ENCODE results near the gene KCTD16. TPM values are rescaled to one million over a fixed set of nuclear protein-coding genes. Genes with fewer than 3 reads are reported as not detected.

Gene KCTD16
- total RNA-seq, 1 experiment from 2014 or later: 0.64 TPM

DNA sequence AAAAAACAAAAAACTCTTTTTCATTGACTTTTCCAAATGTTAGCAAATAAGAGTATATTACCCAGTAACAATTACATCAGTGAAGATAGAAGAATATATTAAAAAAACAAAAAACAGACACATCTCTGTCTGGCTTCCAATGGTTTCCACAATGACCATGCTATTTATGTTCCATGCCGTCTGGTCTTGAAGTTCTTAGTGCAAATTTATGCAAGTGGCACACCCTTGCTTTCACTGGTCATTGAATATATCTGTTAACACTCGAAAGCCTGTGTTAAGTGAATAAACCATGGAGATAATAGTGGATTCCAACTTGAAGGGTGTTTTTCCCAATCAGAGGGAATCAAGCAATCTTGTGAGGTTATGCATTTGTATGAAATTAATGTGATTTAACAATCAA is 291.9 kb downstream of the KCTD16 start:
- H3K4me3 ChIP-seq (replicated peaks in 1 of 2; ENCODE audit: low read depth in 1 of 2, low read length in 2 of 2): no peak overlapping the region
- no peaks in the 10 kb centered on the region for H4K20me1 ChIP-seq (ENCODE audit: insufficient read depth)
- no peak overlapping the region for H3K4me2 ChIP-seq (ENCODE audit: low read length)
- H2AFZ ChIP-seq (ENCODE audit: low read depth, low read length, poor library complexity, severe bottlenecking): no peak overlapping the region
- H3K9me2 ChIP-seq (ENCODE audit: insufficient read depth): no peaks in the 10 kb centered on the region
- H3K27ac ChIP-seq (ENCODE audit: low read depth, low read length): no peak overlapping the region
- ATAC-seq: no peak
- no TSS peak for BruUV-seq (replicated peaks)
- intact Hi-C loops (cut with micrococcal nuclease): no loop called here
- H3K79me2 ChIP-seq (ENCODE audit: insufficient read depth, low read length): no peaks in the 10 kb centered on the region
- no peak overlapping the region for H3K9ac ChIP-seq (ENCODE audit: low read length)
- no peaks in the 10 kb centered on the region for H3K9me3 ChIP-seq (ENCODE audit: control insufficient read depth in 1 of 2, insufficient read depth in 1 of 2, low read depth in 1 of 2, low read length in 2 of 2)
- ChIA-PET CTCF (no interaction called here), POLR2A (no interaction called here), RAD21 (ENCODE audit: low non-redundant PET in 1 of 2, low total read pairs in 2 of 2, uncharacterized antibody in 2 of 2, unreplicated experiment in 2 of 2) (no interaction called here)
- no peaks in the 10 kb centered on the region; the same call in 1 of the 2 replicates for H3K27me3 ChIP-seq (ENCODE audit: insufficient read depth, low read length)
- no peak for DNase-seq (ENCODE audit: low read depth, low spot score)
- H3K36me3 ChIP-seq (ENCODE audit: control insufficient read depth in 1 of 2, insufficient read depth in 2 of 2, low read length in 2 of 2): no peaks in the 10 kb centered on the region
- no peak for TF ChIP-seq SRF (IDR thresholded peaks at IDR 0.05; ENCODE audit: low read depth)
- TF ChIP-seq, protein P1, sequence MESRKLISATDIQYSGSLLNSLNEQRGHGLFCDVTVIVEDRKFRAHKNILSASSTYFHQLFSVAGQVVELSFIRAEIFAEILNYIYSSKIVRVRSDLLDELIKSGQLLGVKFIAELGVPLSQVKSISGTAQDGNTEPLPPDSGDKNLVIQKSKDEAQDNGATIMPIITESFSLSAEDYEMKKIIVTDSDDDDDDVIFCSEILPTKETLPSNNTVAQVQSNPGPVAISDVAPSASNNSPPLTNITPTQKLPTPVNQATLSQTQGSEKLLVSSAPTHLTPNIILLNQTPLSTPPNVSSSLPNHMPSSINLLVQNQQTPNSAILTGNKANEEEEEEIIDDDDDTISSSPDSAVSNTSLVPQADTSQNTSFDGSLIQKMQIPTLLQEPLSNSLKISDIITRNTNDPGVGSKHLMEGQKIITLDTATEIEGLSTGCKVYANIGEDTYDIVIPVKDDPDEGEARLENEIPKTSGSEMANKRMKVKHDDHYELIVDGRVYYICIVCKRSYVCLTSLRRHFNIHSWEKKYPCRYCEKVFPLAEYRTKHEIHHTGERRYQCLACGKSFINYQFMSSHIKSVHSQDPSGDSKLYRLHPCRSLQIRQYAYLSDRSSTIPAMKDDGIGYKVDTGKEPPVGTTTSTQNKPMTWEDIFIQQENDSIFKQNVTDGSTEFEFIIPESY (IDR thresholded peaks at IDR 0.05; ENCODE audit: extremely low read depth, insufficient replicate concordance, low read length): no peak
- H3K4me1 ChIP-seq (ENCODE audit: control insufficient read depth in 1 of 2, insufficient read depth in 2 of 2, low read length in 2 of 2): no peaks in the 10 kb centered on the region

DNA sequence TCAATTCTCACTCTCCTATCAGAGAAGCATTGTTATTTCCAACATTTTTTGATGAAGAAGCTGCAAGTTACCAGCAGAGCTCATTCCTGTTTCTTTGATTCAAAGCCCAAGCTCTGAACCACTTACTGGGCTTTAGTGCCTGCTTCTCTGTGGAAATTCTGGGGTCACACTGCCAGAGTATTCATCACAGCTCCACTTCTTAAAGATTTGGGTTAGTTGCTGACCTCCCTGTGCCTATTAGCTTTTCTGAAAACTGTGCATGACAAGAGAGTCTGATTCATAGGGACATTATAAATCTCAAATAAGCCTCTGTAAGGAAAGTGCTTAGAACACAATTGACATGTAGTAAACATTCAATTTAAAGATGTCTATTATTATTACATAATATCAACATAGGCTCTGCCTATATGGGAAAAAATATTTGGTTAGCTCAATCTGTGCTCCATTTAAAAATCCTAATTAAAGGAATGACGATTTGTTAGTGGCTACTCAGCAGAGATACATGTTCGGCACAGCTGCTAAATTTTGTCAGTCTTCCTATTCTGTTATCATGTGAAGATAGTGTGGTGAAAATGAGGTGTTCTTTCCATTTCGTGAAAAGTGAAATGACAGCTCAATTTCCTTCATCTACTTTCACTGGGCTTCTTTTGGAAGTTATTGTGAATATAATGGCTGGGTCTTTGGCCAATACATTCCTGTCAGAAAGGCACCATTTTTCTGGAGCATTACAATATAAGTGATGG is 293.0 kb downstream of the KCTD16 start:
- CTCF ChIA-PET: no interaction called here
- no peak overlapping the region for H3K4me2 ChIP-seq (ENCODE audit: low read length)
- no peaks in the 10 kb centered on the region for H3K9me3 ChIP-seq (ENCODE audit: control insufficient read depth in 1 of 2, insufficient read depth in 1 of 2, low read depth in 1 of 2, low read length in 2 of 2)
- no peak overlapping the region for H3K27ac ChIP-seq (ENCODE audit: low read depth, low read length)
- H3K36me3 ChIP-seq (ENCODE audit: control insufficient read depth in 1 of 2, insufficient read depth in 2 of 2, low read length in 2 of 2): no peaks in the 10 kb centered on the region
- no peaks in the 10 kb centered on the region for H3K4me1 ChIP-seq (ENCODE audit: control insufficient read depth in 1 of 2, insufficient read depth in 2 of 2, low read length in 2 of 2)
- H3K79me2 ChIP-seq (ENCODE audit: insufficient read depth, low read length): no peaks in the 10 kb centered on the region
- H4K20me1 ChIP-seq (ENCODE audit: insufficient read depth): no peaks in the 10 kb centered on the region
- H2AFZ ChIP-seq (ENCODE audit: low read depth, low read length, poor library complexity, severe bottlenecking): no peak overlapping the region
- POLR2A ChIA-PET: no interaction called here
- DNase-seq (ENCODE audit: low read depth, low spot score) (no peak), ATAC-seq (no peak)
- H3K9me2 ChIP-seq (ENCODE audit: insufficient read depth): no peaks in the 10 kb centered on the region
- H3K27me3 ChIP-seq (ENCODE audit: insufficient read depth, low read length): peaks cover 10% of the 10 kb centered on the region
- intact Hi-C loops (cut with micrococcal nuclease): no loop called here
- RAD21 ChIA-PET (ENCODE audit: low non-redundant PET in 1 of 2, low total read pairs in 2 of 2, uncharacterized antibody in 2 of 2, unreplicated experiment in 2 of 2): no interaction called here
- BruUV-seq (replicated peaks): no TSS peak
- no peak overlapping the region for H3K9ac ChIP-seq (ENCODE audit: low read length)
- H3K4me3 ChIP-seq (replicated peaks in 1 of 2; ENCODE audit: low read depth in 1 of 2, low read length in 2 of 2): no peak overlapping the region
- TF ChIP-seq, protein P2, sequence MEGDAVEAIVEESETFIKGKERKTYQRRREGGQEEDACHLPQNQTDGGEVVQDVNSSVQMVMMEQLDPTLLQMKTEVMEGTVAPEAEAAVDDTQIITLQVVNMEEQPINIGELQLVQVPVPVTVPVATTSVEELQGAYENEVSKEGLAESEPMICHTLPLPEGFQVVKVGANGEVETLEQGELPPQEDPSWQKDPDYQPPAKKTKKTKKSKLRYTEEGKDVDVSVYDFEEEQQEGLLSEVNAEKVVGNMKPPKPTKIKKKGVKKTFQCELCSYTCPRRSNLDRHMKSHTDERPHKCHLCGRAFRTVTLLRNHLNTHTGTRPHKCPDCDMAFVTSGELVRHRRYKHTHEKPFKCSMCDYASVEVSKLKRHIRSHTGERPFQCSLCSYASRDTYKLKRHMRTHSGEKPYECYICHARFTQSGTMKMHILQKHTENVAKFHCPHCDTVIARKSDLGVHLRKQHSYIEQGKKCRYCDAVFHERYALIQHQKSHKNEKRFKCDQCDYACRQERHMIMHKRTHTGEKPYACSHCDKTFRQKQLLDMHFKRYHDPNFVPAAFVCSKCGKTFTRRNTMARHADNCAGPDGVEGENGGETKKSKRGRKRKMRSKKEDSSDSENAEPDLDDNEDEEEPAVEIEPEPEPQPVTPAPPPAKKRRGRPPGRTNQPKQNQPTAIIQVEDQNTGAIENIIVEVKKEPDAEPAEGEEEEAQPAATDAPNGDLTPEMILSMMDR (IDR thresholded peaks at IDR 0.05 in 2 of 3, conservative IDR thresholded peaks at IDR 0.05 in 1 of 3; ENCODE audit: borderline replicate concordance in 1 of 3, insufficient read depth in 1 of 3, low read depth in 2 of 3, low read length in 2 of 3): no peak
- no peak for TF ChIP-seq CEBPB (IDR thresholded peaks at IDR 0.05; ENCODE audit: low read depth)
- TF ChIP-seq ELF1 (IDR thresholded peaks at IDR 0.05; ENCODE audit: borderline replicate concordance, low read depth): no peak
- TF ChIP-seq EZH2 (IDR thresholded peaks at IDR 0.05): no peak
- no peak for TF ChIP-seq POLR2AphosphoS5 (IDR thresholded peaks at IDR 0.05; ENCODE audit: low read depth, low read length)
- TF ChIP-seq, protein P3, sequence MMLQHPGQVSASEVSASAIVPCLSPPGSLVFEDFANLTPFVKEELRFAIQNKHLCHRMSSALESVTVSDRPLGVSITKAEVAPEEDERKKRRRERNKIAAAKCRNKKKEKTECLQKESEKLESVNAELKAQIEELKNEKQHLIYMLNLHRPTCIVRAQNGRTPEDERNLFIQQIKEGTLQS (IDR thresholded peaks at IDR 0.05): no peak
- TF ChIP-seq SRF (IDR thresholded peaks at IDR 0.05; ENCODE audit: low read depth): no peak
- no peak for TF ChIP-seq ZNF274 (IDR thresholded peaks at IDR 0.05; ENCODE audit: low read depth, low read length)
- TF ChIP-seq CBX3 (IDR thresholded peaks at IDR 0.05; ENCODE audit: low read depth): no peak
- TF ChIP-seq EGR1 (IDR thresholded peaks at IDR 0.05; ENCODE audit: low read depth): no peak

Measured in HCT116 (cell line).